Ectodermal cell (in vitro differentiated cells): Measurements from ENCODE around the gene FLNB.

Source experiments
- H3K27ac ChIP-seq: 2 replicates; pipeline ENCODE4 v1.7.0; 2013; ENCODE audit warnings: mild to moderate bottlenecking, low read depth, low read length; ENCODE audit not compliant: insufficient read depth, poor library complexity, severe bottlenecking
- H3K27me3 ChIP-seq: 2 replicates; pipeline ENCODE4 v1.7.0; 2013; ENCODE audit warnings: mild to moderate bottlenecking, low read length; ENCODE audit not compliant: insufficient read depth, control insufficient read depth, poor library complexity, severe bottlenecking
- H3K36me3 ChIP-seq: one replicate; pipeline ENCODE4 v1.7.0; 2013; ENCODE audit warnings: low read length; ENCODE audit not compliant: control insufficient read depth, insufficient read depth
- H3K4me1 ChIP-seq: one replicate; pipeline ENCODE4 v1.7.0; 2013; ENCODE audit warnings: low read length; ENCODE audit not compliant: control insufficient read depth, insufficient read depth
- H3K4me3 ChIP-seq: 2 replicates; pipeline ENCODE4 v1.7.0; 2013; ENCODE audit warnings: low read depth, low read length, control low read depth; ENCODE audit not compliant: insufficient read depth
- H3K9me3 ChIP-seq: 2 replicates; pipeline ENCODE4 v1.7.0; 2013; ENCODE audit warnings: mild to moderate bottlenecking, low read length, moderate library complexity; ENCODE audit not compliant: control insufficient read depth
- WGBS, 2 experiments: methylation state at CpG; one replicate each; pipeline ENCODE4 v1.1.7; 2013; ENCODE audit warnings: missing lambda C conversion rate in 2 of 2; 5-methylcytosine and 5-hydroxymethylcytosine counted together

Gene FLNB

GRCh38 chr3:58214484-58215316 lies 206.5 kb downstream of the FLNB start:
- Histone ChIP-seq H3K36me3 (no peaks in the 10 kb centered on the region), H3K4me1 (peaks cover 6% of the 10 kb centered on the region), H3K4me3 (no peak overlapping the region), H3K27me3 (no peaks in the 10 kb centered on the region), H3K9me3 (no peaks in the 10 kb centered on the region), H3K27ac (no peak overlapping the region)
- 79 to 86% methylated on average over 7 of the region's 7 CpGs for WGBS, 2 experiments

GRCh38 chr3:58215317-58216025 lies 207.2 kb downstream of the FLNB start:
- WGBS, 2 experiments: 88 to 92% methylated on average over 10 of the region's 10 CpGs
- Histone ChIP-seq H3K4me3 (no peak overlapping the region), H3K27me3 (no peaks in the 10 kb centered on the region), H3K36me3 (no peaks in the 10 kb centered on the region), H3K4me1 (peaks cover 6% of the 10 kb centered on the region), H3K9me3 (no peaks in the 10 kb centered on the region), H3K27ac (no peak overlapping the region)

GRCh38 chr3:58216496-58217195 lies 208.4 kb downstream of the FLNB start:
- H3K9me3 ChIP-seq: no peaks in the 10 kb centered on the region
- no peak overlapping the region for H3K27ac ChIP-seq
- no peak overlapping the region for H3K4me3 ChIP-seq
- 75 to 76% methylated on average over 10 of the region's 10 CpGs for WGBS, 2 experiments
- H3K27me3 ChIP-seq: no peaks in the 10 kb centered on the region
- H3K4me1 ChIP-seq: peaks cover 6% of the 10 kb centered on the region
- no peaks in the 10 kb centered on the region for H3K36me3 ChIP-seq

- 16 to 23% methylated on average over 15 of the region's 15 CpGs for WGBS, 2 experiments
- H3K27ac ChIP-seq: no peak overlapping the region
Measured at GRCh38 chr3:58217209-58217811, 209.1 kb downstream of the FLNB start.

GRCh38 chr3:58218904-58219303 lies 210.7 kb downstream of the FLNB start:
- Histone ChIP-seq H3K9me3 (no peaks in the 10 kb centered on the region), H3K4me1 (peaks cover 6% of the 10 kb centered on the region), H3K27ac (no peak overlapping the region), H3K4me3 (no peak overlapping the region), H3K27me3 (no peaks in the 10 kb centered on the region), H3K36me3 (no peaks in the 10 kb centered on the region)
- WGBS, 2 experiments: no CpG with 5 or more reads among the region's 1 CpG

More at GRCh38 chr3:58217209-58217811, 209.1 kb downstream of the FLNB start:
- H3K4me3 ChIP-seq: no peak overlapping the region
- no peaks in the 10 kb centered on the region for H3K9me3 ChIP-seq
- H3K36me3 ChIP-seq: no peaks in the 10 kb centered on the region
- peaks cover 6% of the 10 kb centered on the region for H3K4me1 ChIP-seq
- H3K27me3 ChIP-seq: no peaks in the 10 kb centered on the region
